HCT116 (cell line): ENCODE results near the gene CCDC88C.

Source experiments
- CEBPB ChIP-seq: IDR thresholded peaks from 2 replicates; pipeline ENCODE4 v1.6.1; 2012; ENCODE audit warnings: low read depth
- EGR1 ChIP-seq: IDR thresholded peaks from 2 replicates; pipeline ENCODE4 v1.6.1; 2012; ENCODE audit warnings: low read depth
- EZH2 ChIP-seq: fragments of 200-600 bp; sonication (generic); IDR thresholded peaks from 2 replicates; pipeline ENCODE4 v1.6.1; 2017; ENCODE audit warnings: antibody characterized with exemption, mixed run types
- EZH2phosphoT487 ChIP-seq: fragments of 200-600 bp; IDR thresholded peaks from 2 replicates; pipeline ENCODE4 v1.6.1; 2018; ENCODE audit warnings: antibody characterized with exemption, borderline replicate concordance
- POLR2A ChIP-seq: IDR thresholded peaks from 2 replicates; pipeline ENCODE4 v1.7.0; 2011; ENCODE audit warnings: borderline replicate concordance; ENCODE audit not compliant: insufficient read depth, insufficient read length; ENCODE audit errors: extremely low read depth
- POLR2AphosphoS5 ChIP-seq: IDR thresholded peaks from 2 replicates; pipeline ENCODE4 v1.6.1; 2011; ENCODE audit warnings: mild to moderate bottlenecking, low read depth, low read length, moderate library complexity
- RAD21 ChIP-seq: IDR thresholded peaks from 2 replicates; pipeline ENCODE4 v1.6.1; 2012; ENCODE audit warnings: low read depth, mild to moderate bottlenecking
- SP1 ChIP-seq: IDR thresholded peaks from 2 replicates; pipeline ENCODE4 v1.6.1; 2012; ENCODE audit warnings: low read depth
- YY1 ChIP-seq: IDR thresholded peaks from 2 replicates; pipeline ENCODE4 v1.6.1; 2011; ENCODE audit warnings: low read length, low read depth, moderate library complexity, mild to moderate bottlenecking; ENCODE audit not compliant: insufficient replicate concordance; ENCODE audit errors: extremely low read depth
- TF ChIP-seq, protein P1 (sequence below): IDR thresholded peaks from 2 replicates; pipeline ENCODE4 v1.6.1; 2012
- TF ChIP-seq, protein P2 (sequence below), 3 experiments: fragments of 200-600 bp in 1 of 3; sonication (generic) in 1 of 3; IDR thresholded peaks in 2 of 3; conservative IDR thresholded peaks in 1 of 3; 2 replicates each; pipeline ENCODE4 v1.5.1; 2012 to 2017; ENCODE audit warnings: low read depth in 2 of 3, low read length in 2 of 3, antibody characterized with exemption in 1 of 3, borderline replicate concordance in 1 of 3, control low read depth in 1 of 3, mild to moderate bottlenecking in 1 of 3, mixed read lengths in 1 of 3, mixed run types in 1 of 3, moderate library complexity in 1 of 3; ENCODE audit not compliant: insufficient read depth in 1 of 3
- TF ChIP-seq, protein P3 (sequence below): IDR thresholded peaks from 2 replicates; pipeline ENCODE4 v1.6.1; 2012
- TF ChIP-seq, protein P4 (sequence below): IDR thresholded peaks from 2 replicates; pipeline ENCODE4 v1.6.1; 2012; ENCODE audit warnings: low read depth

DNA sequence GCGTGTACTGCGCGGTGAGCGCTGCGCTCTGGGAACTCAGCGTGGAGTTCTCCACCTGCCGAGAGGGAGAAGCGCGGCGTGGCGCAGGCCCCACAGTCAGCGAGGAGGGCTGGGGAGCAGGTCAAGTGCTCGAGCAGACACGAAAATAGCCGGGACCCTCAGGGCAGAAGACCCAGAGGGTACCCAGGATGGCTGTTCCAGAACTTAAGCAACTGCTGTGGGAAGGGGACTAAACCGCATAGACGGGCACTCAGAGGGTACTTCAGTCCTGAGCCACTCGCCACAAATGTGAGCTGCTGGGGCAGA is 113.7 kb downstream of the CCDC88C start:
- TF ChIP-seq, protein P1, sequence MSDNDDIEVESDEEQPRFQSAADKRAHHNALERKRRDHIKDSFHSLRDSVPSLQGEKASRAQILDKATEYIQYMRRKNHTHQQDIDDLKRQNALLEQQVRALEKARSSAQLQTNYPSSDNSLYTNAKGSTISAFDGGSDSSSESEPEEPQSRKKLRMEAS: no peak
- TF ChIP-seq, protein P2, sequence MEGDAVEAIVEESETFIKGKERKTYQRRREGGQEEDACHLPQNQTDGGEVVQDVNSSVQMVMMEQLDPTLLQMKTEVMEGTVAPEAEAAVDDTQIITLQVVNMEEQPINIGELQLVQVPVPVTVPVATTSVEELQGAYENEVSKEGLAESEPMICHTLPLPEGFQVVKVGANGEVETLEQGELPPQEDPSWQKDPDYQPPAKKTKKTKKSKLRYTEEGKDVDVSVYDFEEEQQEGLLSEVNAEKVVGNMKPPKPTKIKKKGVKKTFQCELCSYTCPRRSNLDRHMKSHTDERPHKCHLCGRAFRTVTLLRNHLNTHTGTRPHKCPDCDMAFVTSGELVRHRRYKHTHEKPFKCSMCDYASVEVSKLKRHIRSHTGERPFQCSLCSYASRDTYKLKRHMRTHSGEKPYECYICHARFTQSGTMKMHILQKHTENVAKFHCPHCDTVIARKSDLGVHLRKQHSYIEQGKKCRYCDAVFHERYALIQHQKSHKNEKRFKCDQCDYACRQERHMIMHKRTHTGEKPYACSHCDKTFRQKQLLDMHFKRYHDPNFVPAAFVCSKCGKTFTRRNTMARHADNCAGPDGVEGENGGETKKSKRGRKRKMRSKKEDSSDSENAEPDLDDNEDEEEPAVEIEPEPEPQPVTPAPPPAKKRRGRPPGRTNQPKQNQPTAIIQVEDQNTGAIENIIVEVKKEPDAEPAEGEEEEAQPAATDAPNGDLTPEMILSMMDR (IDR thresholded peaks at IDR 0.05 in 2 of 3, conservative IDR thresholded peaks at IDR 0.05 in 1 of 3; ENCODE audit: borderline replicate concordance in 1 of 3, insufficient read depth in 1 of 3, low read depth in 2 of 3, low read length in 2 of 3): no peak
- TF ChIP-seq CEBPB (no peak), EGR1 (no peak), RAD21 (no peak), POLR2AphosphoS5 (no peak), EZH2 (no peak), POLR2A (no peak), EZH2phosphoT487 (no peak), YY1 (no peak), SP1 (no peak)
- TF ChIP-seq, protein P3, sequence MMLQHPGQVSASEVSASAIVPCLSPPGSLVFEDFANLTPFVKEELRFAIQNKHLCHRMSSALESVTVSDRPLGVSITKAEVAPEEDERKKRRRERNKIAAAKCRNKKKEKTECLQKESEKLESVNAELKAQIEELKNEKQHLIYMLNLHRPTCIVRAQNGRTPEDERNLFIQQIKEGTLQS: no peak
- TF ChIP-seq, protein P4, sequence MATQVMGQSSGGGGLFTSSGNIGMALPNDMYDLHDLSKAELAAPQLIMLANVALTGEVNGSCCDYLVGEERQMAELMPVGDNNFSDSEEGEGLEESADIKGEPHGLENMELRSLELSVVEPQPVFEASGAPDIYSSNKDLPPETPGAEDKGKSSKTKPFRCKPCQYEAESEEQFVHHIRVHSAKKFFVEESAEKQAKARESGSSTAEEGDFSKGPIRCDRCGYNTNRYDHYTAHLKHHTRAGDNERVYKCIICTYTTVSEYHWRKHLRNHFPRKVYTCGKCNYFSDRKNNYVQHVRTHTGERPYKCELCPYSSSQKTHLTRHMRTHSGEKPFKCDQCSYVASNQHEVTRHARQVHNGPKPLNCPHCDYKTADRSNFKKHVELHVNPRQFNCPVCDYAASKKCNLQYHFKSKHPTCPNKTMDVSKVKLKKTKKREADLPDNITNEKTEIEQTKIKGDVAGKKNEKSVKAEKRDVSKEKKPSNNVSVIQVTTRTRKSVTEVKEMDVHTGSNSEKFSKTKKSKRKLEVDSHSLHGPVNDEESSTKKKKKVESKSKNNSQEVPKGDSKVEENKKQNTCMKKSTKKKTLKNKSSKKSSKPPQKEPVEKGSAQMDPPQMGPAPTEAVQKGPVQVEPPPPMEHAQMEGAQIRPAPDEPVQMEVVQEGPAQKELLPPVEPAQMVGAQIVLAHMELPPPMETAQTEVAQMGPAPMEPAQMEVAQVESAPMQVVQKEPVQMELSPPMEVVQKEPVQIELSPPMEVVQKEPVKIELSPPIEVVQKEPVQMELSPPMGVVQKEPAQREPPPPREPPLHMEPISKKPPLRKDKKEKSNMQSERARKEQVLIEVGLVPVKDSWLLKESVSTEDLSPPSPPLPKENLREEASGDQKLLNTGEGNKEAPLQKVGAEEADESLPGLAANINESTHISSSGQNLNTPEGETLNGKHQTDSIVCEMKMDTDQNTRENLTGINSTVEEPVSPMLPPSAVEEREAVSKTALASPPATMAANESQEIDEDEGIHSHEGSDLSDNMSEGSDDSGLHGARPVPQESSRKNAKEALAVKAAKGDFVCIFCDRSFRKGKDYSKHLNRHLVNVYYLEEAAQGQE: no peak
